ENCODE measurements around the gene FRAT1.
"Not testable (repeated sequence)": the region's sequence is repeated elsewhere in the genome, so short reads cannot be mapped to it uniquely, and the experiment has no call there.

The FRAT1 gene, protein sequence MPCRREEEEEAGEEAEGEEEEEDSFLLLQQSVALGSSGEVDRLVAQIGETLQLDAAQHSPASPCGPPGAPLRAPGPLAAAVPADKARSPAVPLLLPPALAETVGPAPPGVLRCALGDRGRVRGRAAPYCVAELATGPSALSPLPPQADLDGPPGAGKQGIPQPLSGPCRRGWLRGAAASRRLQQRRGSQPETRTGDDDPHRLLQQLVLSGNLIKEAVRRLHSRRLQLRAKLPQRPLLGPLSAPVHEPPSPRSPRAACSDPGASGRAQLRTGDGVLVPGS

DNA sequence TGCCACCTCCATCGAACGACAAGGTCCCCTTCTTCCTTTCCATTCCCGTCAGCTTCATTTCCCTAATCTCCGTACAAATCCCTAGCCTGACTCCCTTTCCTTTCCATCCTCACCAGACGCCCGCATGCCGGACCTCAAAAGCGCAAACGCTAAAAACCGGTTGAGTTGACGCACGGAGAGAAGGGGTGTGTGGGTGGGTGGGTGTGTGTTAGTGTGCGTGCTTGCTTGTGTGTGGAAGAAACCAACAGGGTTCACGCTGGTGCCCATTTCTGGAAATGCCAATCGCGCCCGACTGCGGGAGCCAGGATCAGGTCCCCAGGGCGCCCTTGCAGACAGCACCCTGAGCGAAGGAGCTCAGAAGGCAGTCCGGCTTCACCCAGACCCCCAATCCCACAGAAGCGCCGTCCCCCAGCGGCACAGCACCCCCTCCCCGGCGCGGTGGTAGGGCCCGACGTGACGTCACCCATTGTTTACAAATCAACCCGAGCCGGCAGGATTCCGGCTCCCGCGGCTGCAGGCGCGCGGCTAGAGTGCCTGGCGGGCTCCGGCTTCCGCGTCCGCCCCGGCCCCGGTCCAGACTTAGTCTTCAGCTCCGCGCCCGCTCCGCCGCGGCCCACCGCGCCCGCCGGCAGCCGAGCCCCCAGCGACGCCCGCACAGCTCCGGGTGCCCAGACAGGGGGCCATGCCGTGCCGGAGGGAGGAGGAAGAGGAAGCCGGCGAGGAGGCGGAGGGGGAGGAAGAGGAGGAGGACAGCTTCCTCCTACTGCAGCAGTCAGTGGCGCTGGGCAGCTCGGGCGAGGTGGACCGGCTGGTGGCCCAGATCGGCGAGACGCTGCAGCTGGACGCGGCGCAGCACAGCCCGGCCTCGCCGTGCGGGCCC, at the start of gene FRAT1:
Gene FRAT1, plus strand, starts transcription at position 500 of the 880 bp plus-strand sequence. Its CDS starts 183 bp downstream, at position 683.
- DNase-seq (ENCODE audit: low read depth in 2 of 2), result peak; percentile 81 to 86

DNA sequence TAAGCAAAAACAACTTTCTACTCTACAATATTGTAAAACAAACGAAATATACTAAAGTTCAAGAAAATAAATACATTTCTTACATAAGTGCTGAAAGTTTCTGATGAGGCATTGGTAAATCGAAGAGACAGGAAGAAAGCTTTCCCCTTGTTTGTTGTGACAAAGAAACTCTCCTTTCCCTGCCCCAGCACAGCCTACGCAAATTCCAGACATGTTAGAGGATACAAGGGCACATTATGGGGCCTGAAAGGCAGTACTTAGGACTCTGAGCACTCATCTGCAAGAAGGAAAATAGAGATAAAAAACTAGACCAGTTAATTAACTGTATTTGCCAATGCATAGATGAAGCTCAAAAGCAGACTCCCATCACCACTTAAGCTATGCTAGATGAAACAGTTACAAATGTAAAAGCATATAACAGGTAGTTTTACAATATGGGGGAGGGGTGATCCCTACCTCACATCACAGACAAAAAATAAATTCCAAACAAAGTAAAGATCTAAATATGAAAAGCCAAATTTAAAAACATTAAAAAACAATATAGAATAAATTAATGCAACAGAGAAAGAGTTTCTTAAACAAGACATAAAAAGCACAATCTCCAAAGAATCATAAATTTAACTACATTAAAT, 48.4 kb upstream of the FRAT1 start:
- no peak for DNase-seq (ENCODE audit: low read depth in 2 of 2)

DNA sequence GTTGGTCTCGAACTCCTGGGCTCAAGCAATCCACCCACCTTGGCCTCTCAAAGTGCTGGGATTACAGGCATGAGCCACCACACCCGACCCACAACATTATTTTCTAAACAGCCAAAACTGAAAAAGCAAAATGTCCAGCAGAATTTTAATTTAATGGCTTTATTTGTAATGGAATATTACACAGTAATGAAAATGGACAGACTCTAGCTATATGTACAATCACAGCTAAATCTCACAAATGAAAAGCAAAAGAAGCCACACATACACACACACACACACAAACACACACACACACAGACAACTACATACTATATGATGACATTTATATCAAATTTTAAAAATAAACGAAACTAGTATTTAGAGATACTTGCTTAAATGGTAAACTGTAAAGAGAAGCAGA, 45.4 kb upstream of the FRAT1 start:
- no peak for DNase-seq (ENCODE audit: low read depth in 2 of 2)

DNA sequence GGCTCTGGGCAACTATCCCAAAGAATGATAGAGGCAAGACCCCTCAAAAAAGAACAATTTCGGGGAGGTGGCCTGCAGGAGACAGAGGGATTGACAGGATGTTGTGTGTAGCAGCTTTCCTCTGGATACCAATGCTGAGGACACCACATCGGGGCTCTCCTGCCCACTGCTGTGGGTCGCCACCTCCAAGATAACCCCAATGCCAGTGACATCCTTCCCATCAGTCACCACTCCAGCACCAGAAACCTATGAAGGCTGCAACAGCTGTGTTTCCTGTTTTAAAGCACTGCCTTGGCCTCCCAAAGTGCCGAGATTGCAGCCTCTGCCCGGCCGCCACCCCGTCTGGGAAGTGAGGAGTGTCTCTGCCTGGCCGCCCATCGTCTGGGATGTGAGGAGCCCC, 44.2 kb upstream of the FRAT1 start:
- no peak for DNase-seq (ENCODE audit: low read depth in 2 of 2)

DNA sequence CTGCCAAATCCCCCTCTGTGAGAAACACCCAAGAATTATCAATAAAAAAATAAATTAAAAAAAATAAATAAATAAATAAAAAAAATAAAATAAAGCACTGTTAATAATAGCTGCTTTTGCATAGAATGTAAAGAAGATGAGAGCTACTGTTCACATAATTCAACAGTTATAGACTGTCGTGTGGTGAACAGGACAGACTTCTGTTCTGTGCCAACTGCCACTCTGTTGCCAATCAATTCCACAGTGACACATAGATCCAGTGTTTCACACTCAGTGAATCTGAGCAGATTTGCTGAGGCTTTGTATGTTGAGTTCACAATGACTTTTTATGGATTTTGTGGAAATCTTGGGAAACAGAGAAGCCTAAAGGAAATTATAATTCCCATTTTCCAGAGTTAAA, 41.5 kb upstream of the FRAT1 start:
- DNase-seq (ENCODE audit: low read depth in 2 of 2), result no peak

DNA sequence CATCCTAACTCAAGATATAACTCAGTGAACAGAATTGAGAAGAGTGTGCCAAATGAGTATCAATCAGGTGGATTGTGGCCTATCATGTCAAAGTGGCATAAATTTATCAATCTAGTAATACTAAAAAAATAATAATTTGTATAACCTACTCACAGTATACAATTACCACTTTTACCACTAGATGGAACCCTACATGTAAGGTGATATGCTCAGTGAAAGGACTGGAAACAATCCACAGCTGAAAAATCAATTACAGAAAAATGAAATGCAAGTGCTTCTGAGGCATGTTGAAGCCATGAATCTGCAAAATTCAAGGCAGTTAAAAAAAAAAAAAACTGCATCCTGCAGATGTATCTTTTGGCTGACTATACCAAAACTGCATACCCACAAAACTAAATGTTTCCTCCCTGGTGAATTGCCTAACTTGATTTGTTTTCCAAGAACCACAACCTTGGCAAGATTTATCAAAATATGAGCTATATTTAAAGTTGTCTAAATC, 40.5 kb upstream of the FRAT1 start:
- DNase-seq (ENCODE audit: low read depth in 2 of 2), result no peak

DNA sequence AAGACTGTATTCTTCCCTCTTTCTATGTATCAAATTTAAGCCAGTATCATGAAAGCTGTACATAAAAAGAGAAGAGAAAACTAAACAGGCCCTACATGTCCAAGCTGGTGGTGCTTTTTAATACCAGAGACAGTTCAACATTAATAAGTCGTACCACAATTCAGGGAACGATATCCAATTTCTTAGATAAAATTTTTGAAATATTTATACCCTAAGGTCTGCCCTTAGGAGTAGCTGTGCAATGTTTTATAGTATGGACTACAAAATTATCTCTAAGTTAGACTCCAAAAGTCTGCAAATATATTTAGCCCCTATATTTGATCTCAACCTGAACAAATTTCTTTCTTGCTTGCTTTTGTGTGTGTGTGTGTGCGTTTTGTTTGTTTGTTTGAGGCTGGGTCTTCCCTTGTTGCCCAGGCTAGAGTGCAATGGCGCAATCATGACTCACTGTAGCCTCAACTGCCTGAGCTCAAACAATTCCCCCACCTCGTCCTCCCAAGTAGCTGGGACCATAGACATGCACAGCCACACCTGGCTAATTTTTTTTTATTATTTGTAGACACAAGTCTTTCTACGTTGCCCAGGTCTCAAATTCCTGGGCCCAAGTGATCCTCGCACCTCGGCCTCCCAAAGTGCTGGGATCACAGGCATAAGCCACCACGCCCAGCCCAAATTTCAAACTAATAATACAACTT, 39.8 kb upstream of the FRAT1 start:
- DNase-seq (ENCODE audit: low read depth in 2 of 2), result no peak

DNA sequence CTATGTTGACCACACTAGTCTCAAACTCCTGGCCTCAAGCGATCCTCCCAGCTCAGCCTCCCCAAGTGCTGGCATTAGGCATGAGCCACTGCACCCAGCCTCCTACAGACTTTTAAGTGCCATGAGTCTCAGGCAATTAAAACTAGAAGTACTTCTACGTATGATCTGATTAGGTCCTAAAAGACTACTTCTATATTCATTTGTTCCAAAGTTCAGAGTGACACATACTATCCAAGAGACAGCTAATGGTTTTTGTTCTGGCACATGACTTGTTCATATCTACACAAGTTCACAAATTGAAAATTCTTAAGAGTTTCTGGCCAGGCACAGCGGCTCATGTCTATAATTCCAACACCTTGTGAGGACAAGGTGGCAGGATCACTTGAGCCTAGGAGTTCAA, 38.3 kb upstream of the FRAT1 start:
- no peak for DNase-seq (ENCODE audit: low read depth in 2 of 2)

DNA sequence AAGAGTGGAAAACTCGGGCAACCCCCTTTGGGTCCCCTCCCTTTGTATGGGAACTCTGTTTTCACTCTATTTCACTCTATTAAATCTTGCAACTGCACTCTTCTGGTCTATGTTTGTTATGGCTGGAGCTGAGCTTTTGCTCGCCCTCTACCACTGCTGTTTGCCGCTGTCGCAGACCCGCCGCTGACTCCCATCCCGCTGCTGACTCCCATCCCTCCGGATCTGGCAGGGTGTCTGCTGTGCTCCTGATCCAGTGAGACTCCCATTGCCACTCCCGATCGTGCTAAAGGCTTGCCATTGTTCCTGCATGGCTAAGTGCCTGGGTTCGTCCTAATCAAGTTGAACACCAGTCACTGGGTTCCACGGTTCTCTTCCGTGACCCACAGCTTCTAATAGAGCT, 29.0 kb upstream of the FRAT1 start:
- not testable (repeated sequence) for DNase-seq (ENCODE audit: low read depth in 2 of 2)

DNA sequence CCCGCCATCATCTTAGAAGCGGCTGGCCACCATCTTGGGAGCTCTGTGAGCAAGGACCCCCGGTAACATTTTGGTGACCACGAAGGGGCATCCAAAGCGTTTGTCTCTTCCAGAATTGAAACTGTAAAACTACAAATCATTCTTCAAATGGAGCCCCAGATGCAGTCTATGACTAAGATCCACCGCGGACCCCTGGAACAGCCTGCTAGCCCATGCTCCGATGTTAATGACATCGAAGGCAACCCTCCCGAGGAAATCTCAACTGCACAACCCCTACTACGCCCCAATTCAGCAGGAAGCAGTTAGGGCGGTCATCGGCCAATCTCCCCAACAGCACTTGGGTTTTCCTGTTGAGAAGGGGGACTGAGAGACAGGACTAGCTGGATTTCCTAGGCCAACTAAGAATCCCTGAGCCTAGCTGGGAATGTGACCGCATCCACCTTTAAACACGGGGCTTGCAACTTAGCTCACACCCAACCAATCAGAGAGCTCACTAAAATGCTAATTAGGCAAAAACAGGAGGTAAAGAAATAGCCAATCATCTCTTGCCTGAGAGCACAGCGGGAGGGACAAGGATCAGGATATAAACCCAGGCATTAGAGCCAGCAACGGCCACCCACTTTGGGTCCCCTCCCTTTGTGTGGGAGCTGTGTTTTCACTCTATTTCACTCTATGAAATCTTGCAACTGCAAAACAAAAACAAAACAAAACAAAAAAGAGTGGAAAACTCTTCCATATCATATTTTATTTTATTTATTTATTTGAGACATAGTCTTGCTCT, 28.3 kb upstream of the FRAT1 start:
- DNase-seq (ENCODE audit: low read depth in 2 of 2), result not testable (repeated sequence)

DNA sequence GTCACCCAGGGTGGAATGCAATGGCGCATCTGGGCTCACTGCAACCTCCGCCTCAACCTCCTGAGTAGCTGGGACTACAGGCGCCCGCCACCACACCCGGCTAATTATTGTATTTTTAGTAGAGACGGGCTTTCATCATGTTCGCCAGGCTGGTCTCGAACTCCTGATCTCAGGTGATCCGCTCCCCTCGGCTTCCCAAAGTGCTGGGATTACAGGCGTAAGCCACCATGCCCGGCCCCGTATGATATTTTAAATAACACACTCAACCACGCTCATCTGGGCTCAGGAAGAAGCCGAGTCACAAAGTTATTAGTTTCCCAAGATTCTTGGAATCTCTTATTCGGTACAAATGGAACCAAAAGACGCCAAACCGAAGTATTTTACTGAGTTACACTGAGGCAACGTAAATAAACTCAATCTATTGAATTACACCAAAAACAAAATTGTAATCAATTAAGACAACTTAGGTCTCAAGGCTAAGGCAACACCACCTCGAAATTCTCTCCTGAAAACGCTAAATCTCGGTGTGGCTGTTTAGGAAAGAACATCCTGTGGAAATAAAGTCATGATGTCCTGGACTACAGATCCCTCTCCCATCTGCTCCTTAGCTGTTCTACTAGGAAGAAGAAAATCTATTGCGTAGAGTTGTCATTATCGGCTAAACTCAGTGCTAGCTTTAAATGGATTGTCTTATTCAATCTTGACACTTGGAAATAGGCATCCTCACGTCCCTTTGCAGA, 27.5 kb upstream of the FRAT1 start:
- DNase-seq (ENCODE audit: low read depth in 2 of 2), result no peak

DNA sequence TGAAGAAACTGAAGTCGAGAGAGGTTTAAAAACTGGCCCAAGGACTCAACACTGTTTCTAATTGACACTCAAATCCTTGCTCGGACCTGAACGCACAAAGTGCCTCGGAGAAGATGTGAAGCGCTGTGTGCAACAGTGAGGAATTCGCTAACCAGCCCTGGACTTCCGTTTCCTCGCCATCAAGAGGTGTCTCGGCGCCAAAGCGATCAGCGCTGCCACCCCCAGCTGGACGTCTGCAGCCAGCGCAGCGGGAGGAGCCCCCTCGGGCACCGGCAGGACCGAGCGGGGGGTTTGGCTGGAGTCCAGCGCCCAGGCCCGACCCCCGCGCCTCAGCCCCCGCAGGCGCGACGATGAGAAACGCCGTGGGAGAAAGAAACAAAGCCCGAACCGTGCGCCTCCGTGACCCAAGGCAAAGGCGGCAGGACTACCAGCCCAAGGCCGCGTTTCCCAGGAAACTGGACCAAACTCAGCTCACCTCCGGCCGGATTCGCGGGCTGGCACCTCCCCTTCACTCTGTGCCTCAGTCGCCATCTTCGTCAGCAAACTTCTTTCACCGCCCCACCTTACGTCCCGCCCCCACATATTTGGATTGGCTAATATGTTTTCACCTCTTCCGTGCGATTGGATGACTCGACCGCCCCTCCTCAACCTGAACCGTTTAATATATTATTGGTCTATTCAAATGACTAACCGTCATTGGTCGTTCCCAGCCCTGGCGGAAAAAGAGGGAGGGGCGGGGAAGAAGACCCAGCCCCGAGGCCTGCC, 26.8 kb upstream of the FRAT1 start, which contains the start of gene ARHGAP19:
Gene ARHGAP19, minus strand, starts transcription at position 541 of the 765 bp plus-strand sequence. Its CDS starts 10 bp downstream, at position 531.
- DNase-seq (ENCODE audit: low read depth in 2 of 2), result peak; percentile 82 to 89

DNA sequence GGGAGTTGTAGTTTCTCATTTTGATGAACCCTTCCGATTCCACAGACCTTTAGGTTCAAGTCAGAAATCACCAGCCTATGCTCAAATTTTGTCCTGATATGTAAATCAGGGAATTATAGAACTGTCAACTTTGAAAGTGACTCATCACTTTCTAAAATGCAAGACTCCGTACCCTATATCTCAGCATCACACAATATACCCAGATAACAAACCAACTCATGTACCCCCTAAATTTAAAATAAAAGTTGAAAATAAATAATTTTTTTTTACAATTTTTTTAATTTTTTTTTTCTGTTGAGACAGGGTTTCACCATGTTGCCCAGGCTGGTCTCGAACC, 26.2 kb upstream of the FRAT1 start:
- DNase-seq (ENCODE audit: low read depth in 2 of 2), result no peak

DNA sequence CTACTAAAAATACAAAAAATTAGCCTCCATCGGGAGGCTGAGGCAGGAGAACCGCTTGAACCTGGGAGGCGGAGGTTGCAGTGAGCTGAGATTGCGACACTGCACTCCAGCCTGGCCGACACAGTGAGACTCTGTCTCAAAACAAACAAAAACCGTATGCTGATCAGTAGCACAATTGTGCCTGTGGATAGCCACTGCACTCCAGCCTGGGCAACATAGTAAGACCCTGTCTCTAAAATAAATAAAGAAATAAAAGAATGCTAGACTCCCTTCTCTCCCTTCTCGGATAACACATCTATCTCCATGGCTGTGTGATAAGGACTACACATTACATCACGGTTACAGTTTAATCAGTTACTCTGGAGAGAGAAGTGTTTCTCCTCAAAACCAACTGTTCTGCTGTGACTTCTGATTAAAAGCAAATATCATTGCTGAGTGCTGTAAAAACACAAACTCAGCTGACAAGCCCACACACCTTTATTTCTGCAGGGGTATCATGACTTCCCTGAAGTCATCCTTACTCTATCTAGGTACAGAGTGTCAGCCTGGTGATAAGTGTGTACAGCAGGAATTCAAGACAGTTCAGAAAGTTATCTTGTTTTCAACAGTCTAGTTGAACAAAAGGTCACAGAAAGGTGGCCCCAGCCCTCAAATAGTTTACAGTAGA, 21.4 kb upstream of the FRAT1 start:
- no peak for DNase-seq (ENCODE audit: low read depth in 2 of 2)

DNA sequence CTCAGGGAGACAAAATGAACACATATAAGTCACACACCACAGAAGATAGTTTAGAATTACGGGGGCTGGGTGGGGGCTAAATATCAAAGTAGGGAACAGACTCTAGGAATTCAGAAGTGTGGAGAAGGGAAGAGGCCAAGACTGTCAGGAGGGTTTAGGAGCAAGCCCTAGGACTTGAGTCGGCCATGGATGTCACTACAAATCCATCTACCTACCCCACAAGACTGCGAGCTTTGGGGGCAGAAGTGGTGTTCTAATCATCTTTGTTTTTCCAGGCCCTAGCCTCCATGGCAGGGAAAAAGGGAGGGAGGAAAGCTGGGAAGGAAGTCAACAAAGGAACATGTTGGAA, 20.9 kb upstream of the FRAT1 start:
- DNase-seq (ENCODE audit: low read depth in 2 of 2), result no peak

DNA sequence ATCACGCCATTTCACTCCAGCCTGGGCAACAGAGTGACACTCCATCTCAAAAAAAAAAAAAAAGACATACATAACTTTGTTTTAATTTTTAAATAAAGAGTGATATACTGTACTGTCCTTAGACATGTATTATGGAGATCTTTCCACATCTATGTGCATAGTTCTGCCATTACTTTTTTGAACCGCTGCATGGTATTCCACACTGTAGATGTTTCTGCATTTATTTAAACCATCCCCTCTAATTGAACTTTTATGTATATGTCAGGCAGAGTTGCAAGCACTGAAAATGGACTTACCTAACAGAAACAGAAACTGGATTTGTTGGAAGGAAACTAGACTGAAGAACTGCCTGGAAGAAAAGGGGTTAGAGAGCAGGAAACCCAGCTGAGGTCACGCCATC, 18.1 kb upstream of the FRAT1 start:
- DNase-seq (ENCODE audit: low read depth in 2 of 2), result no peak

DNA sequence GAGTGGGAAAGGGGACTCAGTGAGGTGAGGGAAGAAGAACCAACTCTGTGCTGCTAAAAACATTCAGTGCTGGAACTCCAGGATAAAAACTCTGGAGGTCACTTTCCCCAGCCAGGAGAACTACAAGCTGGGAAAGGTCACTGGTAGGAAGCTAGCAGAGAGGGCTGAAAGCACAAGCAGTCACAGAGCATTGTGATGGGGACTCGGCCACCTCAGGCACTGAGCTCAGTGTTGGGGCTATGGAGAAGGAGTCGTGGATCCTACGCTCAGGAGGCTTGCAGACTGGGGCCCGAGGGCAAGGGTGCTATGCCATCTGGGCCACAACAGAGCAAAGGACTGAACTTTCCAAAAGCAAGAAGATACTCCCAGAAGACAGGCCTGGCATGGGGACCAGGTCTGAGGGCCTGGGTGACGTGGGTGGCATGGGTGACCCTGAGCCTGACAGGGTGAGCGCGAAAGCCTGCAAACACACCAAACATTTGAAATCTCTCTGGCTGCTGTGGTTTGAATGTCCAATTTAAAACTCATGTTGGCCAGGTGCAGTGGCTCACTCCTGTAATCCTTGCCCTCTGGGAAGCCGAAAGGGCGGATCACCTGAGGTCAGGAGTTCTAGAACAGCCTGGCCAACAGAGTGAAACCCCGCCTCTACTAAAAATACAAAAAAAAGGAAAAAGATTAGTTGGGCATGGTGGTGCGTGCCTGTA, 16.8 kb upstream of the FRAT1 start:
- no peak for DNase-seq (ENCODE audit: low read depth in 2 of 2)

DNA sequence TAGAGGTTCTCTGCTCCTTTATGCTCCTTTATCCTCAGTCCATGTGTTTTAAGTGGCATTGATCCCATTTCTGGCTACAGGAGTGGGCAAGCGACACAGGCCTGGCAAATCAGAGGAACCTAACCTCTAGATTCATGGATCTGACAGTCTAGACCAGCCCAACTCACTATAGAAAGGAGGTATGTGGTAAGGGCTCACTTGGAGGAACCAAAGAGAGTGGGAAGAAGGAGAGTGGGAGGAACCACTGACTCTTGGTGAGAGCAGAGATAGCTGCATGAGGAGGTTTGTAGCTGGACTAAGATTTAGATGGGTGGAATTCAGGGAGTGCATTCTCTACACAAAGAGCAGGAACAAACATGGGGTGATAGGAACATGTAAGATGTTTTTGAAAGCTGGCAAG, 11.6 kb upstream of the FRAT1 start:
- DNase-seq (ENCODE audit: low read depth in 2 of 2), result no peak

Data from stimulated activated CD8-positive, alpha-beta memory T cell treated with anti-CD3 and anti-CD28 coated beads, Interleukin-2, amount 100 ng/mL, for 48 hours (primary cell).